NCI-H2196 treated with DMSO at 0.1 percent for 48 hours (cell line): ENCODE results near the gene LDLRAD4.
A peak's percentile ranks its signal among the peaks of the same experiment; 100 is the strongest.

Experiments used
- DNase-seq: peaks from one replicate; lab custom pipeline; 2025; ENCODE audit not compliant: unreplicated experiment; lab: John Stamatoyannopoulos, UW

LDLRAD4 gene

DNA sequence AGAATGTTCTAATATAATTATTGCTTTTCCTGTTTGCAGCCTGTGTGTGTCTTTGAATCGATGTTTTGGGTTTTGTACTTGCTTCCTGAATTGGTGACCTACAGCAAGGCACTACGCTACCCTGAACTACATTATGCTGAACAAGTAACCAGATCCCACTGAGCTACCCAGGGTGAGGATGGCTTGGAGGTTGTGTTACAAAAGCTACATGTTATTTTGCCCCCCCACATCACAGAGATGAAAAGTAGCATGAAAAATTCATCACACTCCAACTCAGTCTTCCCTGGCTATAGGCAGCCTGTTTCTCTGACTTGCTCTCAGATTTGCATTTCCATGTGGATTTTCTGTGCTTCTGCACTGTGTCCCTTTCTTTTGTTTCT, 162.1 kb downstream of the LDLRAD4 start:
- no peak for DNase-seq

DNA sequence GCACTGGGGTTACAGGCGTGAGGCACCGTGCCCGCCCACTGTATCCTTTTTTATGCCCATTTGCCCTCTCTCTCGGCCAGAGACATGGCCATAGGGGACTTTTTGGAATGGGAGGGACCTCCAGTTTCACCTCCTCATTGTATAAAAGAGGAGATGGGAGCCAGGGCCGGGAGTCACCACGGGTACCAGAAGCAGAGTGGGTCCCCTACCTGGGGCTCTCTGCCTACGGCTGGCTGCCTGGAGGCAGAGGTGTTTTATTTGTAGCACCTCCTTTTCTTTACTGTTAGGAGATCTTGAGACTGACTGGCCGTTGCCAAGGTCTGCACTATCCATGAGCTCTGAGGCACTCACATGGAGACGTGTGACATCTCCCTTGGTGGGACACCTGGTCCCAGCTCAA, 162.8 kb downstream of the LDLRAD4 start:
- DNase-seq: no peak

DNA sequence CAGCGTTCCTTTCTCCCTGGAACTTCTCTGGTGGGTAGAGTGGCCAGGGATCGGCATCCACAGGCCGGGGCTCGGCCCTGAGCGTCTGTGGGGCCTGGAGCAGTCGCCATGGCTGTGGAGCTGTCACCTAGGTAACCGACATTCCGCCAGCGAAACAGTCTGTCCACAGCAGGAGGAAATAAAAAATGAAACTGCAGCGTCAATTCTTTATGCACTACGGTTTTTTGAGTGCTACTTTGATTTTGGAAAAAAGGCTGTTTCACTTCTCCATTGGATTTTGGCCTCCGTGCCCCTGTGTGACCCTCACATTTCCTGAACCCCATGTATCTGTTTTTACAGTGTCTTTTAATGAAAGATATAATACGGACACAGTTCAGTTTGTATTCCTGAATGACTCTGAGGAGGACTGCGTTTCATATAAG, 163.4 kb downstream of the LDLRAD4 start:
- no peak for DNase-seq

DNA sequence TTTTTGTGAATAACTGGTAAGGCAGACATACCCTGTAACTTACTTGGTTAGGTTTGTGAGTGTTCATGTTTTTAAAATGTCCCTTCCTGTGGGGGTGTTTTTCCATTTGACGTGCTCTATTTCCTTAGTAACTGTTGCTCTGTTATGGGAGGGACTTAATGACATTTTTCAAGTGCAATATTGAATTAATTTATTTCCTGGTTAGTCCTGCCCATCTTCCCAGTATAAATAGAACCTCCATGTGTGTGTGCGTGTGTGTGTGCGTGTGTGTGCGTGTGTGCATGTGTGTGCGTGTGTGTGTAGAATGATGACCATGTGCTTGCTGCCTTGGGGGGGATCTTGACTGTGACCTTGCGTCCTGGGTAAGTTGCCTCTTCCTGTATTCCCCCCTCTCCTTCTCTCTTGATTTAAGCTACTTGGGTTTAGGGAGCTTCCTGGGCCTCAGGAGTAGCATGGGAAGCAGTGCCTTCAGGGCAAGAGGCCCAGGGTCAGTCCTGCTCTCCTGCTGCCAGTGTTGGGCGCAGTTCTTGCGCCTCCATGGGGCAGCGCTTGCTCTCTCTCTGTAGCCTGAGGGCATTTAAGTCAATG, 163.9 kb downstream of the LDLRAD4 start:
- DNase-seq: peak; percentile 27

GRCh38 chr18:13382954-13383827, 164.6 kb downstream of the LDLRAD4 start:
- no peak for DNase-seq

GRCh38 chr18:13386891-13387801, 168.6 kb downstream of the LDLRAD4 start:
- no peak for DNase-seq

DNA sequence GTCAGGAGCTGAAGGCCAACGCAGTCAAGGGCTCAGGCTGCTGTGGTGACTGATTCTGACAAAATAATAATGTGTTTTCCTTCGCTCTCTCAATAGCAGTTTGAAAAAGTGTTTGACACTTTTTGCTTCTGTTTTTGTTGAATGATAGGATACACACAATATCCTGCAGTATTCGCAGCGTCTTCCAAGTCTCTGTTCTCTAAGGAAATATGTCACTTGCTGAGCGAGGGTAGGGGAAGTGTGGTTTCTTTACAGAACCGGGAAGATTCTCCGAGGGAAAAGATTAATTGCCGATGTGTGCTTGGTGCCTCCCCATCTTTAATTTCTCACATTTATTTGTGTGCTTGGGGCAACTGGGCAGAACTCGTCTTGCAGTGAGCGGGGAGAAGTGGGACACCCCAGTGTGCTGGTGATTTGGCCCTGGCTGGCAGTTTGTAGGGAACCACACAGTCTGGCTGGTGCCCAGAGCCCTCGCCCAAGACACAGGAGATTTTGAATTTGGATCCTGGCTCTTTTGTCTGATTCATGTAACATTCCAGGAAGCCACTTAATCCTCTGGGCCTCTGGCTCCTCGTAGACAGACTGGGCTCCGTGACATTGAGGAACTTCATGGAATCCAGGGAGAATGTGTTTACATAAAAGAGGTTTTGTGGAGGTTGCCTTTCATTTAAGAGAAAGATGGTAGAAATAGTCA, 169.4 kb downstream of the LDLRAD4 start:
- DNase-seq: no peak

DNA sequence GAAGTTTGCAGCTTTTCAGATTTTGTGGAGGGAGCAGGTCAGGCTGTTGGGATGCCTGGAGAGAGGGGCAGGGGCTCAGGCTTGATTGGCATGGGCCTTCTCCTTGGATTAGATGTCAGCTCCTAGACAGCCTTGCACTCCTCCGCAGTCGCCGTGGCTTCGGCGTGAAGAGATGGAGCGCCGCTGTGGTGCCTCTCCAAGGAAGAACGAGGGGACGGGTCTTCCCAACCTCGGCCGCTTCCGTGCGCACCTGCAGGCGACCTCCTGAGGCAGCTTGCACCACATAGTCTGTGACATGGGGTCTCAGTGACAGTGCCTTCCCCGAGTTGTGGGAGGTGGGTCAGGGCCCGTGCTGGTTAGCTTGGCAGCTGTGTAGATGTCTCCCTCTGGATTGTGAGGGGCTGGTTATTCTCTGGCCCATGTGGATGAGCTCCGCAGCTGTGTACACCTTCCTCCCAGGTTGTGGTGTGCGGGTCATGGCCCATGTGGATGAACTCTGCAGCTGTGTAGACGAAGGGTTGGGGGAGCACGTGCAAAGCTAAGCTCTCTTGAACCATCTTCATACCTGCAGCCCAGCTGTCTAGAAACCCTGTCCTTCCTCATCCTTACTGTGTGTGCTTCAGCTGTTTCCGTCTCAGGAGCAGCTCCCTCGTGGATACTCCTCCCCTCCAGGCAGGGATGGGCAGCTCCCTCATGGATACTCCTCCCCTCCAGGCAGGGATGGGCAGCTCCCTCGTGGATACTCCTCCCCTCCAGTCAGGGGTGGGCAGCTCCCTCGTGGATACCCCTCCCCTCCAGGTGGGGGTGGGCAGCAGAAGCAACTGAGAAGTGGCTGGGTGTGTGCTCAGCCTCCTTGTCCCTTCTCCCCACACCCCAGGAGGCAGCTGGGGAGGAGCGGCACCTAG, 170.3 kb downstream of the LDLRAD4 start:
- no peak for DNase-seq

- no peak for DNase-seq
These were observed 171.1 kb downstream of the LDLRAD4 start for GRCh38 chr18:13389491-13390131.

DNA sequence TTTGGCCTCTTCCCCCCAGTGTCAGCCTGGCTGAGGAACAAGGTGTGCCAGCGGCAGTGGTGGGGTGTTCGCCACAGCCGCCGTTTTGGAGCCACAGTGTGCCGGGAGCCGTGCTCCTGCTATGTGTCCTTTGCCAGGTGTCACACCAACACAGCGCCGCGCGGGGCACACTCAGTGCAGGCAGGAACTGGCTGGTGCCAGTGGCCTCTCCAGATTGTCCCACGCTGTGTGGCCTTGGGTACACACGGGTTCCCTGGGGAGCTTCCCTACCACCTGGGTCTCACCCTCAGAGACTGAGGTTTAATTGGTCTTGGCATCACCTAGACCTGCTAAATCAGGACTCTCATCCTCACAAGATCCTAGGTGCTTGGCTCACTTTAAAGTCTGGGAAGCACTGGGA, 171.6 kb downstream of the LDLRAD4 start:
- no peak for DNase-seq

GRCh38 chr18:13390711-13391110, 172.2 kb downstream of the LDLRAD4 start:
- DNase-seq: no peak

GRCh38 chr18:13392029-13392750, 173.6 kb downstream of the LDLRAD4 start:
- DNase-seq: no peak

GRCh38 chr18:13392899-13393298, 174.3 kb downstream of the LDLRAD4 start:
- no peak for DNase-seq

DNA sequence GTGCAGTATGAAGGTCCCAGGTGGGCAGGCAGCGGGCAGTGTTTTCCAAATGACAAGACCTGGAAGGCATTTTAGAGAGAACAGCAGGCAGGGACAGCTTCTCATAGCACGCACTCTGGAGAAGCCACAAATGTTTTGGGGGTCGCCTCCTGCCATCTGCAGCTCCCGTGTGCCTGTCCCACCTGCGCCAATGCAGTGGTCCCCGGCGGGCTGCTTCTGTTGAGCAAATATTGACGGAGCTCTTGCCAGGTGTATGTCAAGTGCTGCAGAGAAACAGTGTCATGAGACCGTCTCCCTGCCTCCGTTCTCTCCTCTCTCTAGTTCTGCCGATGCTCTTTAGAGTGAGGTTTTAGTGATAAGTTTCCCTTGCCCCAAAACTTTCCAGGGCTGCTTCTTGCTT, 174.8 kb downstream of the LDLRAD4 start:
- no peak for DNase-seq

DNA sequence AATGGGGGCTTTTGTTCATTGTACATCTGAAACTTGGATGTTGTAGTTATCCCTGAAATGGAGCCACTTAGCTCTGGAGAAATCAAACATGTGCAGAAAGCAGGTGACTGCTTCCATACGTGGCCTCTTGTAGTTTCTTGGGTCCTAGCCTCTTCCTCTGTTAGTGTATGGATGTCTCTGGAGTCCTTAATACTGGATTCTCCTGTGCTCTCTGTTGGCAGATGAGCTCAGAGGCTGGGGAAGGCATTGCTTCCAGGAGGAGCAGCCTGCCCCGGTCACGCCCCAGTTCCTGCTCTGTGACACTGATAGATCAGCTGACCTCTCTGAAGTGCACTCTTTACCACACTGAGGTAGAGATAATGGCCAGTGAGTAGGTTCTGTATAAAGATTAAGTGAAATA, 176.2 kb downstream of the LDLRAD4 start:
- DNase-seq: no peak

DNA sequence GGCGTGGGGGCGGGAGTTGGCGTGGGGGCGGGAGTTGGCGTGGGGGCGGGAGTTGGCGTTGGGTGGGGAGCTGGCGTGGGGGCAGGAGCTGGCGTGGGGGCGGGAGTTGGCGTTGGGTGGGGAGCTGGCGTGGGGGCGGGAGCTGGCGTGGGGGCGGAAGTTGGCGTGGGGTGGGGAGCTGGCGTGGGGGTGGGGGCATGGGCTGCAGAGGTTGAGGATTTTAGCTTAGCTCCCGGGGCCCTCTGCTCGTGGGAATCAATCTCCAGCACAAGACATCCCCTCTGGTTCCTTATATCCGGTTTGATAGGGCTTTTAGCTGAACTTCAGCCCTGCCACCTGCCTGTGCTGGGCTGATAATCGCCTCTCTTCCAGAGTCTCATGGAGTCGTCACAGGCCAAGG, 177.0 kb downstream of the LDLRAD4 start:
- no peak for DNase-seq

GRCh38 chr18:13397504-13398163, 179.1 kb downstream of the LDLRAD4 start:
- no peak for DNase-seq

DNA sequence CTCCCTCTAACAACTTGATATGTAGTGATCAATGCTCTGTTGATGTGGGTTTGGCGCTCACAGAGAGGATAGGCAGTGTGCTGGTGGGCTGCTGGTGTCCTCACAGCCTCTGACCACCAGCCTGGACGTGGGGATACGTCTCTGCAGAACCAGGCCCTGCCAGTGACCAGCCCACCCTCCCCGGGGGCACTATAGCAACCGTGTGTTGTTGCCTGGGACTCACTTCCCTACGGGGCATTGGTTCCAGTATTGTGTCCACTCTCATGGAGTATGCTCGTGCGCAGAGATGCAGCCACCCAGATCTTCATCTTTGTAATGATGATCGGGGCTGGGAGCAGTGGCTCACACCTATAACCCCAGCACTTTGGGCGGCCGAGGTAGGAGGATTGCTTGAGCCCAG, 180.1 kb downstream of the LDLRAD4 start:
- no peak for DNase-seq
